ENCODE results near the gene PRKCH. TPM values are rescaled to one million over a fixed set of nuclear protein-coding genes. Genes with fewer than 3 reads are reported as not detected.
"Not testable (repeated sequence)": the region's sequence is repeated elsewhere in the genome, so short reads cannot be mapped to it uniquely, and the experiment has no call there.

PRKCH gene
- total RNA-seq, 1 experiment from 2014 or later, result 12.4 TPM

DNA sequence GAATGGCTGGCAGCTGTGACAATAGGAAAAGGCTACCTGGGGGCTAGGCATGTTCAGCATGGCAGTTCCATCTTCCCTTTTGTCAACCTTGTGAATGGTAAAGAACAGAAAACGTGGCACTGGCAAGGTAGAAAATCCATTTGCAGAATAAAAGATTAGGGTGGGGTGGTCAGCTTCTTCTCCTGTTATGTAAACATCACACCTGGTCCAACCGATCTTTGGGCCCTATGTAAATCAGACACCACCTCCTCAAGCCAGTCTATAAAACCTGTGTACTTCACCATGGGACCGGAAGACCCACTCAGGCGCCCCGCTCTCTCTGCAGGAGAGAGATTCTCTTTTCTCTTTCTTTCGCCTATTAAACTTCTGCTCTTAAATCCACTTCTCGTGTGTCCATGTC, 20.6 kb upstream of the PRKCH start:
- H3K27ac Mint-ChIP-seq (ENCODE audit: low read depth, unreplicated experiment), result no peak overlapping the region
- H3K4me3 Mint-ChIP-seq (ENCODE audit: unreplicated experiment), result no peak overlapping the region
- no TSS peak for BruUV-seq (replicated peaks)
- DNase-seq (ENCODE audit: unreplicated experiment), result no peak
- no peaks in the 10 kb centered on the region for H3K4me1 Mint-ChIP-seq (ENCODE audit: insufficient read depth, unreplicated experiment)
- no peaks in the 10 kb centered on the region for H3K9me3 Mint-ChIP-seq (ENCODE audit: unreplicated experiment)
- ChIA-PET CTCF (interaction anchor here (0.6 to 1.2 kb wide), 3 partner anchors 13 to 537 kb away, joined by 3 to 4 read pairs (median 3); no protein-coding TSS in a partner anchor), POLR2A (interaction anchor here (0.7 kb wide), 1 partner anchor 8 kb away, joined by 3 read pairs; no protein-coding TSS in a partner anchor)
- H3K36me3 Mint-ChIP-seq (ENCODE audit: insufficient read depth, unreplicated experiment), result peaks cover 5% of the 10 kb centered on the region
- no peaks in the 10 kb centered on the region for H3K27me3 Mint-ChIP-seq (ENCODE audit: insufficient read depth, unreplicated experiment)
- intact Hi-C loops (cut with micrococcal nuclease), result no loop called here
- TF ChIP-seq, protein P1, sequence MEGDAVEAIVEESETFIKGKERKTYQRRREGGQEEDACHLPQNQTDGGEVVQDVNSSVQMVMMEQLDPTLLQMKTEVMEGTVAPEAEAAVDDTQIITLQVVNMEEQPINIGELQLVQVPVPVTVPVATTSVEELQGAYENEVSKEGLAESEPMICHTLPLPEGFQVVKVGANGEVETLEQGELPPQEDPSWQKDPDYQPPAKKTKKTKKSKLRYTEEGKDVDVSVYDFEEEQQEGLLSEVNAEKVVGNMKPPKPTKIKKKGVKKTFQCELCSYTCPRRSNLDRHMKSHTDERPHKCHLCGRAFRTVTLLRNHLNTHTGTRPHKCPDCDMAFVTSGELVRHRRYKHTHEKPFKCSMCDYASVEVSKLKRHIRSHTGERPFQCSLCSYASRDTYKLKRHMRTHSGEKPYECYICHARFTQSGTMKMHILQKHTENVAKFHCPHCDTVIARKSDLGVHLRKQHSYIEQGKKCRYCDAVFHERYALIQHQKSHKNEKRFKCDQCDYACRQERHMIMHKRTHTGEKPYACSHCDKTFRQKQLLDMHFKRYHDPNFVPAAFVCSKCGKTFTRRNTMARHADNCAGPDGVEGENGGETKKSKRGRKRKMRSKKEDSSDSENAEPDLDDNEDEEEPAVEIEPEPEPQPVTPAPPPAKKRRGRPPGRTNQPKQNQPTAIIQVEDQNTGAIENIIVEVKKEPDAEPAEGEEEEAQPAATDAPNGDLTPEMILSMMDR (IDR thresholded peaks at IDR 0.05; ENCODE audit: unreplicated experiment), result no peak

DNA sequence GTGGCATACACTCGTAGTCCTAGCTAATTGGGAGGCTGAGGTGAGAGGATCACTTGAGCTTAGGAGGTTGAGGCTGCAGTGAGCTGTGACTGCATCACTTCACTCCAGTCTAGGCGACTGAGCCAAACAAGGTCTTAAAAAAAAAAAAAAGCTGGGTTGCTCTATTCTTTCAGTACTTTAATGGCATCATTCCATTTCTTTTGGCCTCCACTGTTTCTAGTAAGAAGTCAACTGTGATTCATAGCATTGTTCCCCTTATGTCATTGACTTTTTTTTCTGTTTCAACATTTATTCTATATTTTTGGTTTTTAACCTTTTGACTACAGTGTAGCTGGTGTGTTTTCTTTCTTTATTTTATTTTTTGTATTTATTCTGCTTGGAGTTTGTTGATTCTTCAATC, 16.7 kb upstream of the PRKCH start:
- TF ChIP-seq, protein P1 (IDR thresholded peaks at IDR 0.05; ENCODE audit: unreplicated experiment), result no peak
- Mint-ChIP-seq H3K36me3 (ENCODE audit: insufficient read depth, unreplicated experiment) (peaks cover 5% of the 10 kb centered on the region), H3K27me3 (ENCODE audit: insufficient read depth, unreplicated experiment) (no peaks in the 10 kb centered on the region), H3K9me3 (ENCODE audit: unreplicated experiment) (peaks cover 1% of the 10 kb centered on the region), H3K4me3 (ENCODE audit: unreplicated experiment) (no peak overlapping the region), H3K4me1 (ENCODE audit: insufficient read depth, unreplicated experiment) (no peaks in the 10 kb centered on the region), H3K27ac (ENCODE audit: low read depth, unreplicated experiment) (no peak overlapping the region)
- ChIA-PET CTCF (interaction anchor here (0.6 to 1.1 kb wide), 5 partner anchors 10 to 533 kb away, joined by 3 to 5 read pairs (median 3); no protein-coding TSS in a partner anchor), POLR2A (interaction anchor here (0.6 to 1.3 kb wide), 2 partner anchors 415 to 560 kb away, joined by 3 to 4 read pairs; no protein-coding TSS in a partner anchor)
- intact Hi-C loops (cut with micrococcal nuclease), result no loop called here
- no peak for DNase-seq (ENCODE audit: unreplicated experiment)
- BruUV-seq (replicated peaks), result no TSS peak

DNA sequence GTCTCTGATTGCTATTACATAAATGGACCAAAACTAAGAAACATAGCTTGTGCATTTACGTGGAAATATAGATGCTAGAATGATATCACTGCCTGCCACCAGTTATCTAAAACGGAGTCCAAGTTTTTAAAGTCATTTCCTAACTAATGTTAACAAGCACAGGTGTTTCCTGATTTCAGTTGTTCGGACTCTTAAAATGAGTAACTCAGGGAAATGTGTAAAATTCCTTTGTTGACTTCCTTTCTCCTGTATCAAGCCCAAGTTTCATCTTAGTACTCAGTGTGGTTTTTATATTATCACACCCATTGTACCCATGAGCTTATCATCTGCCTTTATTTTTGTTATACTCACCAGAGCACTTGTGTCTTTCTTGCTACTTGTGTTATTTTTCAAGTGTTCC, 13.2 kb upstream of the PRKCH start:
- no peak overlapping the region for H3K4me3 Mint-ChIP-seq (ENCODE audit: unreplicated experiment)
- intact Hi-C loops (cut with micrococcal nuclease), result no loop called here
- no TSS peak for BruUV-seq (replicated peaks)
- peaks cover 7% of the 10 kb centered on the region for H3K9me3 Mint-ChIP-seq (ENCODE audit: unreplicated experiment)
- POLR2A ChIA-PET, result interaction anchor here (0.6 to 1.1 kb wide), 3 partner anchors 13 to 124 kb away, joined by 3 read pairs; partner anchors contain the start of gene PRKCH
- no peaks in the 10 kb centered on the region for H3K27me3 Mint-ChIP-seq (ENCODE audit: insufficient read depth, unreplicated experiment)
- H3K27ac Mint-ChIP-seq (ENCODE audit: low read depth, unreplicated experiment), result no peak overlapping the region
- TF ChIP-seq, protein P1 (IDR thresholded peaks at IDR 0.05; ENCODE audit: unreplicated experiment), result no peak
- H3K36me3 Mint-ChIP-seq (ENCODE audit: insufficient read depth, unreplicated experiment), result no peaks in the 10 kb centered on the region
- CTCF ChIA-PET, result interaction anchor here (1.8 kb wide), 1 partner anchor 10 kb away, joined by 4 read pairs; no protein-coding TSS in a partner anchor
- H3K4me1 Mint-ChIP-seq (ENCODE audit: insufficient read depth, unreplicated experiment), result no peaks in the 10 kb centered on the region
- no peak for DNase-seq (ENCODE audit: unreplicated experiment)

DNA sequence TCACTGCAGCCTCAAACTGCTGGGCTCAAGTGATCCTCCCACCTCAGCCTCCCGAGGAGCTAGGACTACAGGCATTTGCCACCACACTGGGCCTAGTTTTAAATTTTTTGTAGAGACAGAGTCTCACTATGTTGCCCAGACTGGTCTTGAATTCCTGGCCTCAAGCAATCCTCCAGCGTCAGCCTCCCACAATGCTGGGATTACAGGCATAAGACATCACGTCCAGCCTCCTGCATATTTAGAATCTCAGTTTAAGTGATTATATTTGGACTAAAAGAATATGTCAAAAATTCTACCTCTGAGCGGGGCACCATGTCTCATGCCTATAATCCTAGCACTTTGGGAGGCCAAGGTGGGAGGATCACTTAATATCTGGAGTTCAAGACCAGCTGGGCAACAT, 12.7 kb upstream of the PRKCH start:
- H3K9me3 Mint-ChIP-seq (ENCODE audit: unreplicated experiment); H3K4me3 Mint-ChIP-seq (ENCODE audit: unreplicated experiment); BruUV-seq (replicated peaks); intact Hi-C loops (cut with micrococcal nuclease); DNase-seq (ENCODE audit: unreplicated experiment); H3K4me1 Mint-ChIP-seq (ENCODE audit: insufficient read depth, unreplicated experiment); H3K27me3 Mint-ChIP-seq (ENCODE audit: insufficient read depth, unreplicated experiment); H3K27ac Mint-ChIP-seq (ENCODE audit: low read depth, unreplicated experiment); H3K36me3 Mint-ChIP-seq (ENCODE audit: insufficient read depth, unreplicated experiment): not testable (repeated sequence)
- CTCF ChIA-PET, result interaction anchor here (1.8 kb wide), 1 partner anchor 11 kb away, joined by 4 read pairs; no protein-coding TSS in a partner anchor
- POLR2A ChIA-PET, result interaction anchor here (0.6 to 1.1 kb wide), 4 partner anchors 8 to 168 kb away, joined by 3 read pairs; partner anchors contain the start of gene PRKCH

All from MCF 10A (cell line).